SK-N-SH (cell line): ENCODE measurements around the gene FBXO34.

Source experiments
- CHD2 ChIP-seq: fragments of 150-350 bp; IDR thresholded peaks from 2 replicates; pipeline ENCODE4 v1.6.1; 2018; ENCODE audit warnings: low read length; ENCODE audit not compliant: partially characterized antibody
- CTCF ChIP-seq: fragments of 200-600 bp; sonication (generic); IDR thresholded peaks from 2 replicates; pipeline ENCODE4 v1.6.1; 2017; ENCODE audit warnings: antibody characterized with exemption, mild to moderate bottlenecking, moderate library complexity
- EP300 ChIP-seq, 2 experiments: IDR thresholded peaks; 2 replicates each; pipeline versions ENCODE4 v1.4.0 to v1.6.1; 2012; ENCODE audit warnings: borderline replicate concordance in 1 of 2, low read depth in 1 of 2, low read length in 1 of 2
- SIN3A ChIP-seq: IDR thresholded peaks from 2 replicates; pipeline ENCODE4 v1.6.1; 2012; ENCODE audit warnings: low read depth, mild to moderate bottlenecking, low read length, moderate library complexity, borderline replicate concordance
- USF2 ChIP-seq: fragments of 150-350 bp; IDR thresholded peaks from 2 replicates; pipeline ENCODE4 v1.6.1; 2017; ENCODE audit warnings: antibody characterized with exemption, low read length, low read depth, borderline replicate concordance

- TF ChIP-seq SIN3A (no peak), USF2 (no peak), CHD2 (no peak), EP300 (IDR thresholded peaks at IDR 0.05; ENCODE audit: borderline replicate concordance in 1 of 2, low read depth in 1 of 2, low read length in 1 of 2) (no peak), CTCF (no peak)
Measured at GRCh38 chr14:55329999-55330710, 58.9 kb downstream of the FBXO34 start.
